ENCODE results near the gene ITM2C.
A peak's percentile ranks its signal among the peaks of the same experiment; 100 is the strongest.

Gene ITM2C

DNA sequence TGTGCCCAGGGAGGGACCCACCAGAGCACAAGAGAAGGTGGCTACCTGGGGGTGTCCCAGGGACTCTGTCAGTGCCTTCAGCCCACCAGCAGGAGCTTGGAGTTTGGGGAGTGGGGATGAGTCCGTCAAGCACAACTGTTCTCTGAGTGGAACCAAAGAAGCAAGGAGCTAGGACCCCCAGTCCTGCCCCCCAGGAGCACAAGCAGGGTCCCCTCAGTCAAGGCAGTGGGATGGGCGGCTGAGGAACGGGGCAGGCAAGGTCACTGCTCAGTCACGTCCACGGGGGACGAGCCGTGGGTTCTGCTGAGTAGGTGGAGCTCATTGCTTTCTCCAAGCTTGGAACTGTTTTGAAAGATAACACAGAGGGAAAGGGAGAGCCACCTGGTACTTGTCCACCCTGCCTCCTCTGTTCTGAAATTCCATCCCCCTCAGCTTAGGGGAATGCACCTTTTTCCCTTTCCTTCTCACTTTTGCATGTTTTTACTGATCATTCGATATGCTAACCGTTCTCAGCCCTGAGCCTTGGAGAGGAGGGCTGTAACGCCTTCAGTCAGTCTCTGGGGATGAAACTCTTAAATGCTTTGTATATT, 14.0 kb downstream of the ITM2C start:
- Histone ChIP-seq H3K36me3 (ENCODE audit: control insufficient read depth in 2 of 2, insufficient read depth in 2 of 2, low read length in 2 of 2) (peaks cover 40 to 50% of the 10 kb centered on the region in 2 donors), H3K27ac (ENCODE audit: low read depth in 2 of 2, low read length in 2 of 2) (peak overlapping the region; percentile 92 to 97), H3K4me1 (ENCODE audit: control insufficient read depth in 2 of 2, insufficient read depth in 2 of 2, low read length in 2 of 2) (peaks cover 54 to 67% of the 10 kb centered on the region in 2 donors)

DNA sequence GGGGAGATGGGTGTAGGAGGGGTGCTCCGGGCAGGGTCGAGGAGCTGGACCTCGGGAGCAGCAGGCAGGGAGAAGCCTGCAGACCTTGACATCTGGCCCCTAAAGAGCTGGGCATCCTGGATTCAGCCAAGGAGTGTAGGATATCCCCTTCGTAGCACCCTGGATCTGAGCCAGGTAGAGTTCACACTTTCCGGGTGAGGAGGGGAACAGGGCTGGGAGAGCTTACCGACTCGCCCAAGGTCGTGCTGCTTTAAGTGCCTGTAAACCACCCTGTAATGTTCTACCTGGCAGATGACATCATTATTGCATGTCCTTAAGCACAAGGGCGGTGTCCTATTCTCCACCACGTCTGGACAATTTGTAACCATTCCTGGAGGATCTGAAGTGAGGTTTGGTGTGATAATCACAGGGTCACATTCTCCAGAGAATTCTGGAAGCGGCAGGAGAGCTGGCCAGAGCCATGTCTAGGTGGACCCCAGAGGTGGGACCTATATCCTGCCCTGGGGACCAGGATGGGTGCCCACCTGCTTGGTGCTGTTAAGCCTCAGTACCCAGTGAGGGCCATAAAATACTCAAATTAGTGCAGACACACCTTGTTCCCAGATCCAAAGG, 14.6 kb downstream of the ITM2C start:
- Histone ChIP-seq H3K4me1 (ENCODE audit: control insufficient read depth in 2 of 2, insufficient read depth in 2 of 2, low read length in 2 of 2) (peaks cover 48 to 60% of the 10 kb centered on the region in 2 donors), H3K27ac (ENCODE audit: low read depth in 2 of 2, low read length in 2 of 2) (peak overlapping the region; percentile 92 to 97), H3K27me3 (ENCODE audit: control insufficient read depth in 2 of 2, insufficient read depth in 2 of 2, low read length in 2 of 2) (no peaks in the 10 kb centered on the region), H3K9ac (ENCODE audit: low read depth in 1 of 2, low read length in 2 of 2) (peak overlapping the region; percentile 68 to 83), H3K4me3 (ENCODE audit: low read length in 2 of 2) (peak overlapping the region in 1 of 2 donors; percentile 44), H3K36me3 (ENCODE audit: control insufficient read depth in 2 of 2, insufficient read depth in 2 of 2, low read length in 2 of 2) (peaks cover 35 to 43% of the 10 kb centered on the region in 2 donors), H3K9me3 (ENCODE audit: control insufficient read depth in 2 of 2, low read length in 2 of 2) (no peaks in the 10 kb centered on the region)

More for the DNA sequence above, 14.0 kb downstream of the ITM2C start:
- Histone ChIP-seq H3K4me3 (ENCODE audit: low read length in 2 of 2) (peak overlapping the region; percentile 28 to 44), H3K9me3 (ENCODE audit: control insufficient read depth in 2 of 2, low read length in 2 of 2) (no peaks in the 10 kb centered on the region), H3K9ac (ENCODE audit: low read depth in 1 of 2, low read length in 2 of 2) (peak overlapping the region; percentile 68 to 83), H3K27me3 (ENCODE audit: control insufficient read depth in 2 of 2, insufficient read depth in 2 of 2, low read length in 2 of 2) (no peaks in the 10 kb centered on the region)

DNA sequence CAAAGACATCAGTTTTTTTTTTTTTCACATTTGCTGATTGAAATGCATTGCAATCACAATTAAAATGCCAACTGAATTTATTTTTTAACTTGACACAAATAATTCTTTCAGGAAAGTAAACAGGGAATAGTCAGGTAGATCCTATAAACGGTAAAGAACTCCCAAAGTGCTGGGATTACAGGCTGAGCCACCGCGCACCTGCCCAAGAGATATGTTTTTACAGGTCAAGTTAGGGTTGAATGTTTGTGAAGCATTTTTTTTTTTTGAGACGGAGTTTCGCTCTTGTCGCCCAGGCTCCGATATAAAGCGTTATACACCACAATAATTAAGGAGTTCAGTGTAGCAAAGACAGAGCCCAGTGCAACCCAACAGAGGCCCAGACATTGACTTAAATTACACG, 15.1 kb downstream of the ITM2C start:
- Histone ChIP-seq H3K36me3 (ENCODE audit: control insufficient read depth in 2 of 2, insufficient read depth in 2 of 2, low read length in 2 of 2) (peaks cover 30 to 38% of the 10 kb centered on the region in 2 donors), H3K9me3 (ENCODE audit: control insufficient read depth in 2 of 2, low read length in 2 of 2) (no peaks in the 10 kb centered on the region), H3K9ac (ENCODE audit: low read depth in 1 of 2, low read length in 2 of 2) (peak overlapping the region; percentile 41 to 68), H3K4me3 (ENCODE audit: low read length in 2 of 2) (peak overlapping the region in 1 of 2 donors; percentile 3), H3K27me3 (ENCODE audit: control insufficient read depth in 2 of 2, insufficient read depth in 2 of 2, low read length in 2 of 2) (no peaks in the 10 kb centered on the region), H3K27ac (ENCODE audit: low read depth in 2 of 2, low read length in 2 of 2) (peak overlapping the region; percentile 92 to 97), H3K4me1 (ENCODE audit: control insufficient read depth in 2 of 2, insufficient read depth in 2 of 2, low read length in 2 of 2) (peaks cover 43 to 56% of the 10 kb centered on the region in 2 donors)

GRCh38 chr2:230881840-230882239, 17.1 kb downstream of the ITM2C start:
- Histone ChIP-seq H3K9ac (ENCODE audit: low read depth in 1 of 2, low read length in 2 of 2) (no peak overlapping the region), H3K27ac (ENCODE audit: low read depth in 2 of 2, low read length in 2 of 2) (no peak overlapping the region), H3K27me3 (ENCODE audit: control insufficient read depth in 2 of 2, insufficient read depth in 2 of 2, low read length in 2 of 2) (no peaks in the 10 kb centered on the region), H3K4me1 (ENCODE audit: control insufficient read depth in 2 of 2, insufficient read depth in 2 of 2, low read length in 2 of 2) (peaks cover 30 to 39% of the 10 kb centered on the region in 2 donors), H3K9me3 (ENCODE audit: control insufficient read depth in 2 of 2, low read length in 2 of 2) (no peaks in the 10 kb centered on the region), H3K36me3 (ENCODE audit: control insufficient read depth in 2 of 2, insufficient read depth in 2 of 2, low read length in 2 of 2) (peaks cover 13 to 22% of the 10 kb centered on the region in 2 donors), H3K4me3 (ENCODE audit: low read length in 2 of 2) (no peak overlapping the region)

DNA sequence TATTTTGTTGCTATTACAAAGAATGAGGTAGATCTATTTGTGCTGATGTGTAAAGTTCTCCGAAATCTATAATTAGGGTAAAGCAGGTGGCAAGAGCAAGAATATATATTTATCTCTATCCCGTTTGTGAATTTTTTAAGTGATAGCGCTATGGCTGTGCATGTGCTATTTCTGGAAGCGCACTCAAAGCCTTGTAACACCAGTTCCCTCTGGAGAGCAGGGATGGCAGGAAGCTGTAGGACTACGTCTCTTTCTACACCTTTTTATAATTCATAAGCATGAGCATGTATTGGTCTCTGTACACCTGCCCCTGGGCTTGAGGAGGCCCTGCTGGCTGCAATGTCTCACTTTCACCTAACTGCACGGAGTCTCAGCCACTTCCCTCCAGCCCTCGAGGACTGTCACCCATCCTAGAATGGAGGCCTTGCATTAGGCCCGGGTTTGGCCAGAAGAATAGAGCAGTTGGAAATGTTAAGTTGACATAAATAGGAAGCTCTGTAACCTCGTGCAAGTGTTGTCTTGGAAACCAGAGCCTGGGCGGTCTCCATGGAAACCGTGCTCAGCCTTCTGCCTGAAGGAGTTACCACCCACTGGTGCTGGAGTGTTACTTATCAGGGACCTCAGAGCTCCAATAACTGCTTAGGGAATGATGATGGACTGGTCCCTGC, 20.9 kb downstream of the ITM2C start:
- Histone ChIP-seq H3K4me1 (ENCODE audit: control insufficient read depth in 2 of 2, insufficient read depth in 2 of 2, low read length in 2 of 2) (peaks cover under 1 to 9% of the 10 kb centered on the region in 2 donors), H3K27me3 (ENCODE audit: control insufficient read depth in 2 of 2, insufficient read depth in 2 of 2, low read length in 2 of 2) (no peaks in the 10 kb centered on the region), H3K27ac (ENCODE audit: low read depth in 2 of 2, low read length in 2 of 2) (no peak overlapping the region), H3K9ac (ENCODE audit: low read depth in 1 of 2, low read length in 2 of 2) (no peak overlapping the region), H3K4me3 (ENCODE audit: low read length in 2 of 2) (no peak overlapping the region), H3K9me3 (ENCODE audit: control insufficient read depth in 2 of 2, low read length in 2 of 2) (no peaks in the 10 kb centered on the region), H3K36me3 (ENCODE audit: control insufficient read depth in 2 of 2, insufficient read depth in 2 of 2, low read length in 2 of 2) (peaks cover 0 to 3% of the 10 kb centered on the region in 2 donors)

DNA sequence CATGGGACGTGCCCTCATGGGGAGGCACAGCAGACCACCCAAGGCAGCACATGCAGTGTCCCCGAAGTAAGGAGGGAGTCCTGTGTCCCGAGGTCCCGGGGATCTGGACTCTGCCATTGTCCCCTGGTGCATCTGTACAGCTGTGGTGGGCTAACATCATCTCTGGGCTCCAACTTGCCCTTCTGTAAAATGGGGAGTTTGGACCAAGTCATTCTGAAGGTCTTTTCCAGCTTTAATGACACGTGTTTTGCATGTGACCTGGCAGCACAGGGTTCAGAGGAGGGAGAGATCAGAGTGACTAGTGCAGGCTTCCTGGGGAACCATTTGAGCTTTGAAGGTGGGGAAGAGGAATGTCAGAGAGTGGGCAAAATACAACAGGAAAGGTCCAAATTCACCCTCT, 21.5 kb downstream of the ITM2C start:
- Histone ChIP-seq H3K9ac (ENCODE audit: low read depth in 1 of 2, low read length in 2 of 2) (no peak overlapping the region), H3K4me3 (ENCODE audit: low read length in 2 of 2) (no peak overlapping the region), H3K27ac (ENCODE audit: low read depth in 2 of 2, low read length in 2 of 2) (no peak overlapping the region), H3K4me1 (ENCODE audit: control insufficient read depth in 2 of 2, insufficient read depth in 2 of 2, low read length in 2 of 2) (peaks cover 0 to 4% of the 10 kb centered on the region in 2 donors), H3K36me3 (ENCODE audit: control insufficient read depth in 2 of 2, insufficient read depth in 2 of 2, low read length in 2 of 2) (peaks cover 0 to 3% of the 10 kb centered on the region in 2 donors), H3K9me3 (ENCODE audit: control insufficient read depth in 2 of 2, low read length in 2 of 2) (no peaks in the 10 kb centered on the region), H3K27me3 (ENCODE audit: control insufficient read depth in 2 of 2, insufficient read depth in 2 of 2, low read length in 2 of 2) (no peaks in the 10 kb centered on the region)

DNA sequence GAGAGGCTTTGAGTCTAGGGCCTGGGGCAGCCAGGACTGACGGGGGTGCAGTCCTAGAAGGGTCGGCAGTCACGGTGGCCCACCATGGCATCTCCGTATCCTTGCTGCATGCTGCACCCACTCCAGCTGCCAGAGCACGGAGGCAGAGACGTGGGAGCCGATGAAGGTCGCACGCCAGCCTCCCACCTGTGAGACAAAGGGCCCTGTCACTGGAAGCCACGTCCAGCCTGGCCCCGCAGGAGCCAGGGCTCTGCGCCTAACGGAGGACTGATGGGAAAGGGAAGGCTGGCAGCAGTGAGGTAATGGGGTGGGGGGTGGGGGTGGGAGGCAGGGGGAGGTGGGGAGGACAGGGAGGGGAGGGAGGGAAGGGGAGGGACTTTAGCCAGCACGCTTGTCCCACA, 21.9 kb downstream of the ITM2C start:
- H3K27ac ChIP-seq (ENCODE audit: low read depth in 2 of 2, low read length in 2 of 2), result no peak overlapping the region
- H3K9me3 ChIP-seq (ENCODE audit: control insufficient read depth in 2 of 2, low read length in 2 of 2), result no peaks in the 10 kb centered on the region
- H3K27me3 ChIP-seq (ENCODE audit: control insufficient read depth in 2 of 2, insufficient read depth in 2 of 2, low read length in 2 of 2), result no peaks in the 10 kb centered on the region
- no peak overlapping the region for H3K9ac ChIP-seq (ENCODE audit: low read depth in 1 of 2, low read length in 2 of 2)
- H3K36me3 ChIP-seq (ENCODE audit: control insufficient read depth in 2 of 2, insufficient read depth in 2 of 2, low read length in 2 of 2), result peaks cover 0 to 3% of the 10 kb centered on the region in 2 donors
- no peak overlapping the region for H3K4me3 ChIP-seq (ENCODE audit: low read length in 2 of 2)
- H3K4me1 ChIP-seq (ENCODE audit: control insufficient read depth in 2 of 2, insufficient read depth in 2 of 2, low read length in 2 of 2), result peaks cover 0 to 3% of the 10 kb centered on the region in 2 donors

GRCh38 chr2:230887342-230887741, 22.6 kb downstream of the ITM2C start:
- Histone ChIP-seq H3K36me3 (ENCODE audit: control insufficient read depth in 2 of 2, insufficient read depth in 2 of 2, low read length in 2 of 2) (no peaks in the 10 kb centered on the region), H3K4me3 (ENCODE audit: low read length in 2 of 2) (no peak overlapping the region), H3K9ac (ENCODE audit: low read depth in 1 of 2, low read length in 2 of 2) (no peak overlapping the region), H3K27me3 (ENCODE audit: control insufficient read depth in 2 of 2, insufficient read depth in 2 of 2, low read length in 2 of 2) (no peaks in the 10 kb centered on the region), H3K9me3 (ENCODE audit: control insufficient read depth in 2 of 2, low read length in 2 of 2) (no peaks in the 10 kb centered on the region), H3K27ac (ENCODE audit: low read depth in 2 of 2, low read length in 2 of 2) (no peak overlapping the region), H3K4me1 (ENCODE audit: control insufficient read depth in 2 of 2, insufficient read depth in 2 of 2, low read length in 2 of 2) (peaks cover 0 to 3% of the 10 kb centered on the region in 2 donors)

DNA sequence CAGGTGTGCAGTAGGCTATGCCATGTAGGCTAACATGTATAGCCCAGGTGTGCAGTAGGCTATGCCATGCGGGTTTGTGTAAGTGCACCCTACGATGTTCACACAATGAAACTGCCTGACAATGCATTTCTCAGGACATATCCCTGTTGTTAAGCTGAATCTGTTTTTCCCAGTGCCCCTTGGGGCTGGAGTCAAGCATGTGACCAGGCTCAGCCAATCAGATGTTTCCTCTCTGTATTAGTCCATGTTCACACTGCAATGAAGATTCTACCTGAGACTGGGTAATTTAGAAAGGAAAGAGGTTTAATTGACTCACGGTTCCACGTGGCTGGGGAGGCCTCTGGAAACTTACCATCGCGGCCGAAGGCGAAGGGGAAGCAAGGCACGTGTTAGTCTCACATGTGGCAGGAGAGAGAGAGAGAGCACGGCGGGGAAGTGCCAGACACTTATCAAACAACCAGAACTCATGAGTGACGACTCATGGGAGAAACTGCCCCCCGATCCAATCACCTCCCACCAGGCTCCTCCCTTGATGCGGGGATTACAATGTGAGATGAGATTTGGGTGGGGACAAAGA, 24.2 kb downstream of the ITM2C start:
- Histone ChIP-seq H3K9ac (ENCODE audit: low read depth in 1 of 2, low read length in 2 of 2) (no peak overlapping the region), H3K27me3 (ENCODE audit: control insufficient read depth in 2 of 2, insufficient read depth in 2 of 2, low read length in 2 of 2) (no peaks in the 10 kb centered on the region), H3K36me3 (ENCODE audit: control insufficient read depth in 2 of 2, insufficient read depth in 2 of 2, low read length in 2 of 2) (no peaks in the 10 kb centered on the region), H3K4me1 (ENCODE audit: control insufficient read depth in 2 of 2, insufficient read depth in 2 of 2, low read length in 2 of 2) (peaks cover 0 to under 1% of the 10 kb centered on the region in 2 donors), H3K9me3 (ENCODE audit: control insufficient read depth in 2 of 2, low read length in 2 of 2) (peaks cover 0 to 1% of the 10 kb centered on the region in 2 donors), H3K4me3 (ENCODE audit: low read length in 2 of 2) (no peak overlapping the region), H3K27ac (ENCODE audit: low read depth in 2 of 2, low read length in 2 of 2) (no peak overlapping the region)
